LoVo (cell line): ENCODE data around the gene COX6B2.

Experiments
- DNase-seq: peaks from one replicate; pipeline ENCODE4 v3.0.0-alpha.2; 2016; ENCODE audit warnings: low spot score

The COX6B2 gene

GRCh38 chr19:55362174-55362989 is 7.9 kb upstream of the COX6B2 start:
- DNase-seq = no peak

GRCh38 chr19:55360902-55361301 is 6.4 kb upstream of the COX6B2 start:
- DNase-seq = no peak

DNA sequence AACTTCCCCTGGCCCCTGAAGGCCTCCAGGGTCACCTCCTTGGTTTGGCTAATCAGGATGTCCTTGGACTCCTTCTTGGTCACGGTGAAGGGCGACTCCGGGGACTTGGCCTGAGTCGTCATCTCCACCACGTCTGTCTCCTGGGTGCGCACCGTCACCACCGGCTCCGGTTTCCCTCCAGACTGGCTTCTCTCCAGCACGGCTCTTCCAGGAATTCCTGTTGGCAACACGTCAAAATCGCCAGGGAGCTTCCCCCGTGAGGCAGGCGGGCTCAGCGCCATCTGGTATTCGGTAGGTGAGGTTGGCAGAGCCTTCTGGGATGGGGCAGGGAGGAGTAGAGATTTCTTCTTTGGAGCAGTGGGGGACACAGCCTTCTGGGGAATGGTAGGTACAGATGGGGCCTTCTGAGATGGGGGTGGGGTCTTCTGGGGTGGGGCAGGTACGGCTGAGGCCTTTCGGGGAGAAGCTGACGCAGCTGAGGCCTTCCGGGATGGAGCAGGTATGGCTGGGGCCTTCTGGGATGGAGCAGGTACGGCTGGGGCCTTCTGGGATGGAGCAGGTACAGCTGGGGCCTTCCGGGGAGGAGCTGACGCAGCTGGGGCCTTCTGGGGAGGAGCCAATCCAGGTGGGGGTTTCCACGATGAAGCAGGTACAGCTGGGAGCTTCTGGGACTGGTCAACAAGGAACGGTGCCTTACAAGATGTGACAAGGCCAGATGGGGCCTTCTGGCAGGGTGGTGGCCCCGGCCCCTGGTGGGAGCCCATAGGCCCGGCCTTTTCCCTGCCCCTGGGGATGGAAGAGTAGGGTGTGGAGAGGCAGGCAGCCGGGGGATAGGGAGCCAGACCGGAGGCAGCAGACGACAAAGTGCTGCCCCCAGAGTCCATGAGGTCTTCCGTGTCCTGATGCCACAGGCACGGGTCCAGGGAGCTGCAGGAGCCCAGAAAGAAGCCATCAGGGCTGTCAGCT is 4.7 kb upstream of the COX6B2 start:
- no peak for DNase-seq

DNA sequence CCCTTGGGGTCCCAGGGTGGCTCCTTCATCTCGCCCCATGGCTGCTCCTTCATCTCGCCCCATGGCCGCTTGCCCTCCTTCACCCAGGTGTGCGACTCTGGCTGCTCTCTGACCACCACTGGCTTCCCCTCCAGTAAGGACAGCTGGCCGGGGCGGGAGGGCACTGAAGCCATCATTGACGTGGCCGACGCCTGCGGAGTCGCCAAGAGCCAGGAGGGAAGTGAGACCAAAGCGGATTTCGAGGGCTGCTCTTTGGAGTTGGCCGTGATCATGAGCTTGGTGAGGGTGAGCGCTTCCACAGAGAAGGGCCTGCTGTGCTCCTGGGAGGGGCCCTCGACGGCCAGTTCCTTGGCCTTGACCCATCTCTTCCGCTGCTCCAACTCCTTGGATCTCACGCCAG is 4.0 kb upstream of the COX6B2 start:
- DNase-seq = no peak

DNA sequence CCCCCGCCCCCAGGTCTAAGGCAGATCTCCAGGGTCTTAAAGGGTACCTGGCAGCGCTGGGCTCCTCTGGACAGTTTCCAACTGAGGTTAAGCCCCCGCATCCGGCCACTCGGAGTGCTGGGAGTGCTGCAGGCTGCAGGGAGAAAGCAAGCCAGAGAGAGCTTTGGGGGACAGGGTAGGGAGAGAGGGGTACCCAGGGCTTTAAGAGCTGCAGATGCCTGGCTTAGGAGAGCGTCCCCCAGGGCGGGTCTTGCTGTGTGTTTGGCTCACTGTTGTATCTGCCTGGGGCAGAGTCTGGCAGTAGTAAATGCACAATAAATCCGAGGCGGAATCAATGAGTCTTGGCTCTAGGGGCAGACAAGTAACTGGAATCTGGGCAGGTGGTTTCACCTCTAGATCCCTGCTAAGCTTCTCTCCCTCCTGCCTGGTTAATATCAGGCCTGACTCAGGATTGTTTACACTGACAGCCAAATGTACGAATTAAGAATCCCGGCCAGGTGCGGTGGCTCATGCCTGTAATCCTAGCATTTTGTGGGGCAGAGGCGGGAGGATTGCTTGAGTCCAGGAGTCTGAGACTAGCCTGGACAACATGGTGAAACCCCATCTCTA is 798 bp upstream of the COX6B2 start:
- DNase-seq = no peak

DNA sequence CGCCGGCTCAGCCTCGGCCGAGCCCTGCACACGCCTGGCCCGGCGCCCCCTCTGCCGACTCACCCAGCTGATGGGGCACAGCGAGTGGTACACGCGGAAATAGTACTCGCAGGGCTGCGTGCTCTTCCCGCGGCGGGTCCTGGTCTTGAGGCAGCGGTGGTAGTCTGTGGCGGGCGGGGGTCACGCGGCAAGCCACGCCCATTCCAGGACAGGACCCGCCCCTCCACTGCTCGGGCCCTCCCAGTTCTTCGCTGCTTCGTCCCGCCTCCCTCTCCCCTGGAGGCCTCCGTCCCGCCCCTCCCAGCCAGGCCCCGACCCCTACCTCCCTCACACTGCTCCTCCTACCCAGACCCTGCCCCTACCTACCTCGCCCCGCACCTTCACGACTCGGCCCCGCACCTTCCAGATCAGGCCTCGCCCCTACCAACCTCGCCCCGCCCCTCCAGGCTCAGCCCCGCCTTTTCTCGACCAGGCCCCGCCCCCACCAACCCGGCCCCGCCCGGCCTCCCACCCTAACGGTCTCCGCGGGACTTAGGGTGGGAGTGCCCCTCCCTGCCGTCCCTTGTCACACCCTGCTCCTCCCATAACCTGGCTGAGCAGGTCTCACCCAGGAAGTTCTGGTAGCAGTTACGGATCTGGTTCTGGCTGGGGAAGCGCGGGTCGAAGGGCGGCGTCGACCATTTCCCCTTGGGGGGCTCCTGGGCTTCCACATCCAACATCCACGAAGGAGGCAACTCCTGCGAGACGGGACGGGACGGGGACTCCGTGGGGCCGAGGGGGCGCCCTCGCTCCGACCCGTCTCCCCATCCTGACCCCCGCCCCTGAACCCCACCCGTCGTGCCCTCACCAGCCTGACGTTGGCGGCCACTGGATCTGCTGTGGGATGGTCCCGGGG is 469 bp downstream of the COX6B2 start:
- DNase-seq = peak; percentile 73

DNA sequence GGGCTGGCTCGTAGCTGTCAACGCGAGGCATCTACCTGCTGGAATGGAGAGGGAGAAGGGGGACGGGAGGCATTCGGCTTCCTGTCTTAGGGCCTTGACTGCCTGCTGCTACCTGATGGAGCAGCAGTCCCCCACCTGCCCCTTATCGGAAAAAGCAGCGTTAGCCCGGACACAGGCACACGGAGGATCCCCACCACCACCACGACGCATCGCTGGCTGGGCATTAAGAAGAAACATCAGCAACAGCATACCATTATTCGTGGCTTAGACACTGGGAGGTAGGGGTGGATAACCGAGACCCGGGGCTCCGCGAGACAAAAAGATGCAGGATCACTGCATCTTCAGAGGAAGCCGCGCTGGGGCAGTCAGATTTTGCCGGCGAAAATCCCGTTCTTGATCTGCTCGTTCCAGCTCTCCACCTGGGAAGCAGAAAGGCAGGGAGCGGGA is 1.1 kb downstream of the COX6B2 start:
- no peak for DNase-seq

DNA sequence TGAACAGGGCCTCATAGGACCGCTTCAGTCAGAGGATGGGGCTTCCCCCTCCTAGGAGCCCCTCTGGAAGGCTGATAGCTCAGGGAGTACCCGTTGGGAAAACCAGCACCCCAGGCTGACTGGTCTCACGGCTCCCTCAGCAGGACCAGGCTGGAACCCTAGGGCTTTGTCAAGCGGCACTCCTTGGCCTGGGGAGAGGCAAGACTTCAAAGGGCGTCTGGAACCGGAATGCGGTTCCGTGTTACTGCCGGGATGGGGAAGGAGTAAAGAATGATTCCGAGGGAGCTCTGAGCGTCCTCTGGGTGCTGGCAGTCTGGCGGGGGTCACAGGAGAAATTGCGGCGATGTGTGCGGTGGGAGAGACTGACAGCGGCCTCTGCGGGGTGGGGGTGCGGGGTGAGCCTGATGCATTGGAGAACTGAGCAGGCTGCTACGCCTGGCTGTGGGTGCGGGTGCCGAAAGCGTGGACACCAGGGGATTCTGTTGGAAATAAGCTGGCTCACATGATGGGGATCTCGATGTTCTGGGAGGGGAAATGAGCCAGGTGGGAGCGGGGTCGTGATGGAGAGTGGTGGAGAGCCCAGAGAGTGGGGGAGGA is 1.9 kb downstream of the COX6B2 start:
- DNase-seq = no peak

GRCh38 chr19:55352040-55352439 is 2.5 kb downstream of the COX6B2 start:
- DNase-seq = peak; percentile 67

DNA sequence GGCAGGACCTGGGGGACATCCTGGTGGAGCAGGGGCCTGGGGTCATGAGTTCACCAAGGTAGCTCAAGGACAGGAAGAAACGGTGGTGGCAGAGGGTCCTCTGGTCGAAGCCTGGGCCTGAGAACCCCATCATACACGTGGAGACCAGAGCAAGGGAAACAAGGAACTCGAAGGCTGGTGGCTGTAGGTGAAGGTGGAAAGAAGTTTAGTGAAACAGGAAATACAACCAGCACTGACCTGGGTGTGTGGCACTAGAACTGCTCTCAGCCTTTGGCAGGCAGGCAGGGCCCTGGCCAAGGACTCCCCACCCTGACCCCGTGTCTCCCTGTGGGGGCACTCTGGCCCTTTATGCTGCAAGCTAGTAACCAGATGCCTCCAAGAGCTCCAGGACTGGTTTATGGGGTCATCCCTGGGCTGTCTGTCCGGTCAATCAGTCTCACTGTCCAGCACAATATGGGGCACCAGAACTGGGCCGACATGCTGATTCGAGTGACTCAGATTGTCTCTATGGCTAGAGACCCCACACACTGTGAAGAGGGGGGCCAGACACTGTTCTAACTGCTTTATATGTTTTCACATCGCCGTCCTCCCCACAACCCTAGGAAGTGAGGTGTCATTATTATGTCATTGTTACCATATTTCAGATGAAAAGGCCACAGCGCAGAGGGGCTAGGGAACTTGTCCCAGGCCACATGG is 3.8 kb downstream of the COX6B2 start:
- no peak for DNase-seq

- no peak for DNase-seq
These were observed 6.0 kb downstream of the COX6B2 start for GRCh38 chr19:55348317-55349034.

GRCh38 chr19:55347442-55348009 is 7.0 kb downstream of the COX6B2 start:
- DNase-seq = no peak

- DNase-seq = no peak
These were observed 7.6 kb downstream of the COX6B2 start for GRCh38 chr19:55346725-55347441.

GRCh38 chr19:55345818-55346724 is 8.4 kb downstream of the COX6B2 start:
- peak; percentile 30 for DNase-seq

- DNase-seq = no peak
These were observed 9.3 kb downstream of the COX6B2 start for GRCh38 chr19:55345101-55345817.

- no peak for DNase-seq
These were observed 10.1 kb downstream of the COX6B2 start for GRCh38 chr19:55344444-55344843.
